Measurements from ENCODE around the gene WDR36.

Gene WDR36

DNA sequence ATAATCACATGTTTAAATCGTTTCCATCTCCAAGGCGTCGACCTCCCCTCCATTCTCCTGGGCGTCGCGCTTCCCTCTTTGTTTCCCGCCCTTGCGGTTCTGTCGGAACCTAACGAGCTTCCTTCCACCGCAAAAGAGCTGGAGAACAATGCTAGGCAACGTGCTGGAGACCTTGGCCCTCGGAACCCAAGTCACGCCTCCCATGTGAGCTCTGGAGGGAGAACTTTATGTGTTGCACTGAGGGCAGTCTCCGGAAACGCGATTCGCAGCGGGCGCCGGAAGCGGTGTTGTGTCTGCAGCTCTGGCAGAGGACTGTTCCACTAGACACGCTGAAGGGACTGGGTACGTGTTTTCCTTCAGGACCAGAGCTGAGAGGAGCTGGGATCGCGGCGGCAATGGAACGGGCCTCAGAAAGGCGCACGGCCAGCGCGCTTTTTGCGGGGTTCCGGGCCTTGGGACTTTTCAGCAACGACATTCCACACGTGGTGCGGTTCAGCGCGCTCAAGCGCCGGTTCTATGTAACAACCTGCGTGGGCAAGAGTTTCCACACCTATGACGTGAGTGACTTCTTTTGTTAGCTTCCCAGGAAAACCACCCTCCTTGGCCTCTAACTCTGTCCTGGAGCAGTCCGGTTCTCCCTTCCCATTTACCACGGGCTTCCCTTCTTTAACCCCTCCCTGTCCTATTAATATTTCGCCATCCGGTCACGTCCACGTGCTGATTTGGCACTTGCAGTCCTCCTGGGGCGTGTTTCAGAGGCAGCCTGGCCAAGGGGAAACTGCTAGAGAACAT lies at the start of gene WDR36:
WDR36 (plus strand) TSS at position 287 of the 792 bp plus-strand sequence; CDS start at position 396, 109 bp downstream.
- peak; percentile 88 for DNase-seq (ENCODE audit: insufficient read length, low spot score)
- FAIRE-seq, result peak; percentile 94

GRCh38 chr5:111043712-111044506 lies 48.2 kb upstream of the WDR36 start:
- no peak for DNase-seq (ENCODE audit: insufficient read length, low spot score)

GRCh38 chr5:111058064-111058463 lies 34.1 kb upstream of the WDR36 start:
- FAIRE-seq (no peak), DNase-seq (ENCODE audit: insufficient read length, low spot score) (no peak)

More at GRCh38 chr5:111043712-111044506, 48.2 kb upstream of the WDR36 start:
- FAIRE-seq, result no peak

DNA sequence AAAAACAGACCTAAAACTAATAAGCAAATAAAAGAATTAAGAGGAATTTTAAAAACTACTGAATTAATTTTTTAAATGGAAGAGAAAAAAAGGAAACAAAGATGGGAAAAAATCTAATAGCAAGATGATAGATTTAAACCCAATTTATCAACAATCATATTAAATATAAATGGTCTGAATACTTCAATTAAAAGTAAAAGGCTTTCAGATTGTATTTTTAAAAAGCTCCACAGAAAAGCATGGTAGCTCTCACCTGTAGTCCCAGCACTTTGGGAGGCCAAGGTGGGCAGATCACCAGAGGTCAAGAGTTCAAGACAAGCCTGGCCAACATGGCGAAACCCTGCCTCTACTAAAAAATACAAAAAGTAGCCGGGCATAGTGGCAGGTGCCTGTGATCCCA lies 32.0 kb upstream of the WDR36 start:
- FAIRE-seq (no peak), DNase-seq (ENCODE audit: insufficient read length, low spot score) (no peak)

DNA sequence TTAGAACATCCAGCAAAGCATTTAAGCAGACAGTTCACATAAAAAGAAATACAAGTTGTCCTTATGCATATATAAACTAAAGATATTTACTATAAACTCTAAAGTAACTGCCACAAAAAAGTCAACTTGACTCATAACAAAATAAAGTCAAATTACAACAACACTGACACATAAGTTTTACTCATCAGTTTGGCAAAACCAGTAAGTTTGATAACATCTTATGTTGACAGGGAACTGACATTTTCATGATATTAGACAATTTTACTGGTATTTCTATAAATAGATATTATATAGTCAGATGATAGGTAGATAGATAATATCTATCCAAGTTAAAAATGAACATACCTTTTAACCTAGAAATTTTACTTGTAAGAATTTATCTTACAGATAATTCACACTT lies 30.5 kb upstream of the WDR36 start:
- no peak for DNase-seq (ENCODE audit: insufficient read length, low spot score)
- no peak for FAIRE-seq

DNA sequence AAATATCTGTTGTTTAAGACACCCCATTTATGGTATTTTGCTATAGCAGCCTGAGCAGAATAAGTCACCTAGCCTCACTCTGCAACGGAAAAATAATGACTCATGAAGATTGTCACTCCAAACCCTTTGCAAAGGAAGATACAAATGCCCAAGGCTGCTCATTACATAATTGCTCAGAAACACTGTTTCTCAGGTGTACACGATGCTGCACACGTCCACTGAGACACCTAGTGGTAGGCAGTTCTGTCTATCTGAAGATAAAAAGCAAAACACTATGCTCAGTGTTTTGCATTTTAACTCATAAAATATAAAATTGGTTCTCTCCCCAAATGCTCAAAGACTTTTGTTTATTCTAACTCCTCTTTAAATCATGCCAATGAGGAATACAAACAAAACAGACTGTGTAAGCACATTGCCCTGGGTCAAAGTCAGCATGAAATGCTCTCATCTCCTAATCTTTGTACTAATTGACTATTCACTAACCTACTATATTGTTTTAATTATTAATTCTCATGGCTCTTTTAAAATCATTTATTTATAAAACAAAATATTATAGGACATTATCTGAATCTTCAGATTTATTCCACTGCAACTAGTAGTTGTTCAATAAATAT lies 28.3 kb upstream of the WDR36 start:
- FAIRE-seq, result no peak

GRCh38 chr5:111066261-111066938 lies 25.7 kb upstream of the WDR36 start:
- DNase-seq (ENCODE audit: insufficient read length, low spot score), result no peak
- FAIRE-seq, result no peak

More for the DNA sequence above, 28.3 kb upstream of the WDR36 start:
- no peak for DNase-seq (ENCODE audit: insufficient read length, low spot score)

DNA sequence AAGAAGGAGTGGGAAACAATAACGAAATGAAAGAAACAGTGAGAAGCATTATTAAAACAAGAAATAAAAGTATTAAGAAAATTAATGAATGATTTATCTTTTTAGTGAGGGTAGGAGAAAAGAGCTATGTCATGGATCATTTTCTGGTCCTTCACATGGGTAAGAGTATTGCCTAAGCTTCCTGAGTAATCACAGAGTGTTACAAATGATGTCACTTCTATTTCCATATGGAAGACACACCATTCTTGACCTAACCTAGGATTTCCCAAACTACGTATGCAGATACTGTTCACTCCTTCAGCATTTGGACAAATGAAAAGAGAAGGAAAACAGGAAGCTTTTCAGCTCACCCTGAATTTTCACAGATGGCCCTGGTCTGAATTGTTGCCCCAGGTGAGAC lies 23.9 kb upstream of the WDR36 start:
- FAIRE-seq (no peak), DNase-seq (ENCODE audit: insufficient read length, low spot score) (no peak)

GRCh38 chr5:111069839-111070238 lies 22.3 kb upstream of the WDR36 start:
- no peak for DNase-seq (ENCODE audit: insufficient read length, low spot score)

DNA sequence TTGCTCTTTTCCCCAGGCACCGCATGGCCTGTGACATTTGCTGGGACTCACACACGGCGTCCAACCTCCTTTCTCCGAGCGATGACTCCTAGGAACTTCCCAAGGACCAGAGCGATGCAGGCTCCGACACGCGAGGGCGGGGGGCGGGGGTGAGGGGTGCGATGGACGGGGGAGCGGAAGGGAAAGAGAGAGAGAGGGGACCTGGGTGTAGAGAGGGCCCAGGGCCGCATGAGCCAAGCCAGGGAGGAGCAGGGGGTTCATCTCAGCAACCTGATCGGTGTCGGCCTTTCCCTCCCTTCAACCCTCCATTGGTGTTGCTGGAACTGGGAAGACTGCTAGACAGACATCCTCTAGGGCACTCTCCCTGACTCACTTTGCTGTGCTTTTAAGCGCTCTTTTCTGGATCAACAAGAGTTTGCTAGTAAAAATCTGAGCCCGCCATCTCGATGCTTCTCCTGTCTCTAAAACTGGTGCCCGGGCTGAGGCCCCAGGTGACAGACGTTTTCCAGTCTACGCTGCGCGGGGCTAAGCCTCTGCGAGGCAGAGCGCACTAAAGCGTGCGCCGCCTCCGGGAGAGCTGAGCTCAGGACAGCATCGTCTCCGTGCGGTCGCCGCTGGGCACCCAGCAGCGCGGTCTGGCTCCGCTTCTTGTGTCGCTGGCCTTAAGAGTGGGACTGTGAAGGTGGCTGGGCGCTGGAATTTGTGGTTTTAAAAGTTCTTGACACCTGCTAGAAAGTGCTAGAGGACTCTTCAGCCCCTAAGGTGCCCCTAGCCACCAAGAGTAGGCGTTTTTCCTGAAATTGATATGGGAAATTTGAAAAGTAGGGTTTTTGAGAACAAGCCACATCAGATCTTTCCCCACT lies 21.6 kb upstream of the WDR36 start:
- DNase-seq (ENCODE audit: insufficient read length, low spot score) (no peak), FAIRE-seq (no peak)

More at GRCh38 chr5:111069839-111070238, 22.3 kb upstream of the WDR36 start:
- no peak for FAIRE-seq

- FAIRE-seq (no peak), DNase-seq (ENCODE audit: insufficient read length, low spot score) (no peak)
These were observed 20.7 kb upstream of the WDR36 start, which contains the start of gene TSLP for GRCh38 chr5:111071413-111071812. TSS of gene TSLP (plus strand) at chr5:111071713. CDS start at chr5:111071891, 178 bp downstream.

GRCh38 chr5:111072949-111073682 lies 19.0 kb upstream of the WDR36 start:
- DNase-seq (ENCODE audit: insufficient read length, low spot score) (peak; percentile 28), FAIRE-seq (peak; percentile 23)

GRCh38 chr5:111074244-111074643 lies 17.9 kb upstream of the WDR36 start:
- no peak for DNase-seq (ENCODE audit: insufficient read length, low spot score)
- no peak for FAIRE-seq

GRCh38 chr5:111075520-111075919 lies 16.6 kb upstream of the WDR36 start:
- no peak for DNase-seq (ENCODE audit: insufficient read length, low spot score)

GRCh38 chr5:111076091-111076490 lies 16.1 kb upstream of the WDR36 start:
- FAIRE-seq, result no peak
- DNase-seq (ENCODE audit: insufficient read length, low spot score), result no peak

More at GRCh38 chr5:111075520-111075919, 16.6 kb upstream of the WDR36 start:
- no peak for FAIRE-seq

- DNase-seq (ENCODE audit: insufficient read length, low spot score) (no peak), FAIRE-seq (no peak)
These were observed 14.5 kb upstream of the WDR36 start for GRCh38 chr5:111077678-111078077.

- DNase-seq (ENCODE audit: insufficient read length, low spot score) (no peak), FAIRE-seq (no peak)
These were observed 12.3 kb upstream of the WDR36 start for GRCh38 chr5:111079846-111080245.

- DNase-seq (ENCODE audit: insufficient read length, low spot score), result no peak
- no peak for FAIRE-seq
These were observed 8.8 kb upstream of the WDR36 start for GRCh38 chr5:111083323-111083722.

DNA sequence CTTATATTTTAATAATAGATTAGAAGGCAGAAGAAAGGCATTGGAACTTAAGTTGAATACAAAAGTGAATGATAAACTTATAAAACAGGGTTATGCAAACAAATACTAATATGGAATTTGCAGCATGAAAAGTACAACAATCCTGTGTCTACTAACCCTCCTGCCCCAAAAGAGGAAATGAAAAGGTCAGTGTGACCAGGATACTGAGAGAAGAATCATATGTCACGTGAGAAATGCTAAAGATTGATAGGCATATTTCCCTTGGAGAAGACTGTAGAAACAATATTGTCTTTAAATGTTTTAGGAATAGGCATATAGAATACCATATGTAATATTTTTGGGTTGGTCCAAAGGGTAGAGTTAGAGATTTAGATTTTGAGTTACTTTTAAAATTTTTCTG lies 3.8 kb downstream of the WDR36 start:
- no peak for FAIRE-seq

More for the DNA sequence above, 3.8 kb downstream of the WDR36 start:
- DNase-seq (ENCODE audit: insufficient read length, low spot score), result no peak

Measured in HTR-8/SVneo (cell line).